Stomach smooth muscle (tissue), 2 donors: Measurements from ENCODE around the gene LRRC49.

ENCODE experiments used
- H3K27ac ChIP-seq: one replicate; pipeline ENCODE4 v1.7.0; 2013; ENCODE audit warnings: mild to moderate bottlenecking, low read length, inconsistent platforms
- H3K27me3 ChIP-seq, 2 donors: one replicate each; pipeline ENCODE4 v1.7.0; 2013; ENCODE audit warnings: low read length in 2 of 2; ENCODE audit not compliant: insufficient read depth in 2 of 2, control insufficient read depth in 1 of 2
- H3K36me3 ChIP-seq, 2 donors: one replicate each; pipeline ENCODE4 v1.7.0; 2013; ENCODE audit warnings: low read length in 2 of 2; ENCODE audit not compliant: control insufficient read depth in 2 of 2, insufficient read depth in 2 of 2
- H3K4me1 ChIP-seq: one replicate; pipeline ENCODE4 v1.7.0; 2013; ENCODE audit warnings: low read length; ENCODE audit not compliant: control insufficient read depth, insufficient read depth
- H3K4me3 ChIP-seq, 2 donors: one replicate each; pipeline ENCODE4 v1.7.0; 2013; ENCODE audit warnings: low read length in 2 of 2
- H3K9ac ChIP-seq, 2 donors: one replicate each; pipeline ENCODE4 v1.7.0; 2013; ENCODE audit warnings: low read length in 2 of 2, mild to moderate bottlenecking in 1 of 2
- H3K9me3 ChIP-seq, 2 donors: one replicate each; pipeline ENCODE4 v1.7.0; 2013; ENCODE audit warnings: low read length in 2 of 2; ENCODE audit not compliant: control insufficient read depth in 2 of 2
- donor health status: healthy.
- donor health status: Pancreatic carcinoma.

Gene LRRC49

DNA sequence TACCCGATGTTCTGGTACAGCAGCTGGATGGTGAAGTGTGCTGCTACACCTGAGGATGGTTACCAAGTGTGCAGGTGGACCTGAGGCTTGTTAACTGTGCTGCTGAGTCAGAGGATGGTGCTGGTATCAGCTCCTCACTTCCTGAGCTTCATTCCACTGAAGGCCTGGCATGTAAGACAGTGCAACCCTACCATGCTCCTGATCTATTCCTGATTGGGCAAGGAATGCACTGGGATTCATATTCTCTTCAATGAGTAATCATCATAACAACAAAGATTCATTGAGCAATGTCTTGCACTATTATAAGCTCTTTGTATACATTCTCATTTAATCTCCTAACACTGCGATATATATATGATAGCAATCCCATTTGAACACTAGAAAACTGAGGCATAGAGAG is 159.7 kb downstream of the LRRC49 start:
- Histone ChIP-seq H3K27me3 (no peaks in the 10 kb centered on the region), H3K9ac (no peak overlapping the region), H3K36me3 (no peaks in the 10 kb centered on the region), H3K4me1 (no peaks in the 10 kb centered on the region), H3K27ac (no peak overlapping the region), H3K9me3 (no peaks in the 10 kb centered on the region), H3K4me3 (no peak overlapping the region)

DNA sequence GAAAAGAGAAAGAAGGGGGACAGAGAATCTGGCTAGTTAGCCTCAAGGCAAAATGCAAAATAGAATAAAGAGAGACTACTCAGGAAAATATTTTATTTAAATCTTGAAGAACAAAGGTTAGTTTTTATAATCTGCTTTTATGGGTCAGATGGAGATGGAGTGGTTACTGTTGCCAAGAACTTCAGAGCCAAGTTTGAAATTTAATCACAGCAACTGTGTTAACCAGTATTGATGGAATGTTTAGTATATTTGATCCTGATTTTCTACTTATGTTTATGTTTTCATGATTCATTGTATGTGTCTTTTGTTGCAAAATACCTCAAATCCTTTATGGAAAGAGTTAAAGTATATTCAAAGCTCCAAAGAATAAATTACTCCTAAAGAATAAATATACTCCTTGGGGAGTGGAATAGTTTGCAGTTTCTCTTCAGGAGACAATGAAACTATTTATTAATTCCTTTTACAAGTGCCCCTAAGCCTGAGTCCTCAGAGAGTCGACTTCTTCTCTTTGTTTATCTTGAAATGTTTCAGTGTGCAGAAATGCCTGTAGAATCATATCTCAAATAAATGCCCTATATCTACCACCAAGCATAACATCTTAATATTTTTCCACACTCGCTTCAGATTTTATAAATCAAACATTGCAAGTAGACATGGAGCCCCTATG is 161.8 kb downstream of the LRRC49 start:
- H3K4me3 ChIP-seq = no peak overlapping the region
- H3K27me3 ChIP-seq = no peaks in the 10 kb centered on the region
- no peak overlapping the region for H3K9ac ChIP-seq
- no peaks in the 10 kb centered on the region for H3K4me1 ChIP-seq
- no peaks in the 10 kb centered on the region for H3K36me3 ChIP-seq
- no peaks in the 10 kb centered on the region for H3K9me3 ChIP-seq
- no peak overlapping the region for H3K27ac ChIP-seq

DNA sequence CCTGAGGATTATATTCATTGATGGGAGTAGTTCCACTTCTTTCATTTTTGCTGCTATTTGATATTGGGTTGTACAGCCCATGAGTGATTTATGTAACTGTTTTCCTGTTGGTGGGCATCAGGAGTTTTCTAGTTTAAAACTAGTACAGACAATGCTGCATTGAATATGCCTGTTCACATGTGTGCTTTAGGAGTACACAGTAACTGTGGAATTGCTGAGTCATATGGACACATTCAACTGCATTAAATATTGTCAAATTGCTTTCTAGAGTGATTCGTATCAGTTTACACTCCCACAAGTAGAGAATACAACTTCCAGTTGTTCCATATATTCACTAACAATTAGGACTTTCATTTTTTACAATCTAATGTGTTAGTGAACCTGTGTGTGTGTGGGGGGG is 162.8 kb downstream of the LRRC49 start:
- Histone ChIP-seq H3K9ac (no peak overlapping the region), H3K27ac (no peak overlapping the region), H3K36me3 (no peaks in the 10 kb centered on the region), H3K4me1 (no peaks in the 10 kb centered on the region), H3K9me3 (no peaks in the 10 kb centered on the region), H3K27me3 (no peaks in the 10 kb centered on the region), H3K4me3 (no peak overlapping the region)

GRCh38 chr15:71056111-71056510 is 163.5 kb downstream of the LRRC49 start:
- Histone ChIP-seq H3K4me3 (no peak overlapping the region), H3K9me3 (no peaks in the 10 kb centered on the region)

DNA sequence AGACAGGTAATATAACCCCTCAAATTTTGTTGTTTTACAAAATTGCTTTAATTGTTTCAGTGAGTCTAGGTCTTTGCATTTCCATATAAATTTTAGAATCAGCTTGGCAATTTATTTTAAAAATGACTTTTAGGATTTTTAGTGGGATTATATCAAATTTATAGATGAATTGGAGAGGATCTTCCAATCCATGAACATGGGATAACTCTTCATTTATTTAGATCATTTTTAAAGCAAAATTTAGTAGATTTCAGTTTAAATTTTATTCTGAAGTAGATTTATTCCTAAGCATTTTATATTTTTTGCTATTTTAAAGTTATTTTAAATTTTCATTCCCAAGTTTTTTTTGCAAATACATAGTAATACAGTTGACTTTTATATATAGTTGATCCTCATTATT is 164.5 kb downstream of the LRRC49 start:
- no peaks in the 10 kb centered on the region for H3K4me1 ChIP-seq
- H3K27me3 ChIP-seq = no peaks in the 10 kb centered on the region
- H3K9me3 ChIP-seq = no peaks in the 10 kb centered on the region
- H3K4me3 ChIP-seq = no peak overlapping the region
- H3K36me3 ChIP-seq = no peaks in the 10 kb centered on the region
- no peak overlapping the region for H3K27ac ChIP-seq
- no peak overlapping the region for H3K9ac ChIP-seq

More at GRCh38 chr15:71056111-71056510, 163.5 kb downstream of the LRRC49 start:
- no peaks in the 10 kb centered on the region for H3K36me3 ChIP-seq
- H3K9ac ChIP-seq = no peak overlapping the region
- no peak overlapping the region for H3K27ac ChIP-seq
- H3K4me1 ChIP-seq = no peaks in the 10 kb centered on the region
- no peaks in the 10 kb centered on the region for H3K27me3 ChIP-seq

DNA sequence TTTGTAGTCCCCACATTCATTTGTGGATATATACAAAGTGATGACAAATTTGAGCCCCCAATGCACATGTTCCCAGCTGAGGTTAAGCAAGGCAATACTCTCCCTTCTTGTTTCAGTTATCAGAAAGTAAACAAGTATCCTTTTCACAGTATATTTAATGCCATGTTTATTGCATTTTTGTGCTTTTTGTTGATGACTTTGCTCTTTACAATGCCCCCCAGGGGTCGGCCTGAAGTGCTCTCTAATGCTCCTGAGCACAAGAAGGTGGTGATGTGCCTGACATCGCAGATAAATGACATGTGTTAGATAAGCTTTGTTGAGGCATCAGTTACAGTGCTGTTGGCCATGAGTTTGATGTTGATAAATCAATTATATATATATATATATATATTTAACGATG is 165.0 kb downstream of the LRRC49 start:
- no peaks in the 10 kb centered on the region for H3K4me1 ChIP-seq
- no peaks in the 10 kb centered on the region for H3K36me3 ChIP-seq
- no peaks in the 10 kb centered on the region for H3K9me3 ChIP-seq
- no peak overlapping the region for H3K27ac ChIP-seq
- H3K27me3 ChIP-seq = no peaks in the 10 kb centered on the region
- H3K4me3 ChIP-seq = no peak overlapping the region
- H3K9ac ChIP-seq = no peak overlapping the region

GRCh38 chr15:71060983-71061382 is 168.4 kb downstream of the LRRC49 start:
- no peaks in the 10 kb centered on the region for H3K36me3 ChIP-seq
- H3K4me3 ChIP-seq = no peak overlapping the region
- H3K9me3 ChIP-seq = no peaks in the 10 kb centered on the region
- H3K27ac ChIP-seq = no peak overlapping the region
- H3K9ac ChIP-seq = no peak overlapping the region
- no peaks in the 10 kb centered on the region for H3K27me3 ChIP-seq
- no peaks in the 10 kb centered on the region for H3K4me1 ChIP-seq

- no peaks in the 10 kb centered on the region for H3K27me3 ChIP-seq
Observed at GRCh38 chr15:71066983-71067382, 174.4 kb downstream of the LRRC49 start.

DNA sequence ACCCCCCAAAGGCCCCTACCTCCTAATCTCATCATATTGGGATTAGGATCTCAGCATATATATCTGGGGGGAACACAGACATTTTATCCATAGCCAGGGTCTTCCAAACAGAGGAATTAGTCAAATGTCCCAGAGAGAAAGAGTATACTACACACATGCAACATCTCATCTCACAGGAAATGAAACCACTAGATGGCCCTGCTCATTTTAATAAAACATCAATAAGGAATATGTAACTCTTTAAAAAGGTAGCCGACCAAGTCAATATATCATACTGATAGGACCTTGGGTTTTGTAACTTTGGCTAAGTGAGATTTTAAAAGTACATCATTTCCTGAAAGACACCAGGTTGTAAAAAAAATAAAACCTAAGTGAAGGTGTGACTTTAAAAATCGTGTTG is 177.1 kb downstream of the LRRC49 start:
- no peak overlapping the region for H3K9ac ChIP-seq
- H3K36me3 ChIP-seq = no peaks in the 10 kb centered on the region
- no peak overlapping the region for H3K27ac ChIP-seq
- H3K4me3 ChIP-seq = no peak overlapping the region
- H3K27me3 ChIP-seq = no peaks in the 10 kb centered on the region
- no peaks in the 10 kb centered on the region for H3K4me1 ChIP-seq
- peaks cover 0 to 3% of the 10 kb centered on the region in 2 donors for H3K9me3 ChIP-seq

More at GRCh38 chr15:71066983-71067382, 174.4 kb downstream of the LRRC49 start:
- Histone ChIP-seq H3K27ac (no peak overlapping the region), H3K36me3 (no peaks in the 10 kb centered on the region), H3K9me3 (peaks cover 0 to 3% of the 10 kb centered on the region in 2 donors), H3K9ac (no peak overlapping the region), H3K4me3 (no peak overlapping the region), H3K4me1 (no peaks in the 10 kb centered on the region)

DNA sequence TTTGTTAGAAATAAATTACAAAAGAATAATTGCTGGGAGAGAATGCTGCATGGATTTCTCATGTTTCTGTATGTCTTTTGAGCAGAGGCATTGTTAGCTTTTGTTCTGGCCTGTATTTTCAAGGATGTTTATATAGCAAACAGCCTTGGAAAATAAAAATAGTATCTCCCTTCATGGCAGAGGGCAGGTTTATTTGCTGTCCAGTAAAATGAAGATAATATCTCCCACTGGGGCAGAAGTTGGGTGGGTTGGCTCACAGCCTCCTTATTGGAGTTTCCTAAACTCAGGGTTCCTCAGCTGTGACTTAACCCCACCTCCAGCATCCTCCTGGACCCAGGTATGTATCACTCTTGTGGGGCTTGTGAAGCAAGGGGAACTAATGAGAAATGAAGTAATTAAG is 178.9 kb downstream of the LRRC49 start:
- no peak overlapping the region for H3K27ac ChIP-seq
- peaks cover 0 to 3% of the 10 kb centered on the region in 2 donors for H3K9me3 ChIP-seq
- H3K27me3 ChIP-seq = no peaks in the 10 kb centered on the region
- no peaks in the 10 kb centered on the region for H3K36me3 ChIP-seq
- no peak overlapping the region for H3K9ac ChIP-seq
- no peaks in the 10 kb centered on the region for H3K4me1 ChIP-seq
- H3K4me3 ChIP-seq = no peak overlapping the region

- peaks cover 0 to 3% of the 10 kb centered on the region in 2 donors for H3K9me3 ChIP-seq
- no peaks in the 10 kb centered on the region for H3K36me3 ChIP-seq
- H3K9ac ChIP-seq = no peak overlapping the region
- no peaks in the 10 kb centered on the region for H3K4me1 ChIP-seq
- no peak overlapping the region for H3K4me3 ChIP-seq
- no peak overlapping the region for H3K27ac ChIP-seq
- H3K27me3 ChIP-seq = no peaks in the 10 kb centered on the region
Observed at GRCh38 chr15:71072423-71072822, 179.8 kb downstream of the LRRC49 start.
